Measurements from ENCODE around the gene SLITRK2.

Gene SLITRK2, protein sequence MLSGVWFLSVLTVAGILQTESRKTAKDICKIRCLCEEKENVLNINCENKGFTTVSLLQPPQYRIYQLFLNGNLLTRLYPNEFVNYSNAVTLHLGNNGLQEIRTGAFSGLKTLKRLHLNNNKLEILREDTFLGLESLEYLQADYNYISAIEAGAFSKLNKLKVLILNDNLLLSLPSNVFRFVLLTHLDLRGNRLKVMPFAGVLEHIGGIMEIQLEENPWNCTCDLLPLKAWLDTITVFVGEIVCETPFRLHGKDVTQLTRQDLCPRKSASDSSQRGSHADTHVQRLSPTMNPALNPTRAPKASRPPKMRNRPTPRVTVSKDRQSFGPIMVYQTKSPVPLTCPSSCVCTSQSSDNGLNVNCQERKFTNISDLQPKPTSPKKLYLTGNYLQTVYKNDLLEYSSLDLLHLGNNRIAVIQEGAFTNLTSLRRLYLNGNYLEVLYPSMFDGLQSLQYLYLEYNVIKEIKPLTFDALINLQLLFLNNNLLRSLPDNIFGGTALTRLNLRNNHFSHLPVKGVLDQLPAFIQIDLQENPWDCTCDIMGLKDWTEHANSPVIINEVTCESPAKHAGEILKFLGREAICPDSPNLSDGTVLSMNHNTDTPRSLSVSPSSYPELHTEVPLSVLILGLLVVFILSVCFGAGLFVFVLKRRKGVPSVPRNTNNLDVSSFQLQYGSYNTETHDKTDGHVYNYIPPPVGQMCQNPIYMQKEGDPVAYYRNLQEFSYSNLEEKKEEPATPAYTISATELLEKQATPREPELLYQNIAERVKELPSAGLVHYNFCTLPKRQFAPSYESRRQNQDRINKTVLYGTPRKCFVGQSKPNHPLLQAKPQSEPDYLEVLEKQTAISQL

DNA sequence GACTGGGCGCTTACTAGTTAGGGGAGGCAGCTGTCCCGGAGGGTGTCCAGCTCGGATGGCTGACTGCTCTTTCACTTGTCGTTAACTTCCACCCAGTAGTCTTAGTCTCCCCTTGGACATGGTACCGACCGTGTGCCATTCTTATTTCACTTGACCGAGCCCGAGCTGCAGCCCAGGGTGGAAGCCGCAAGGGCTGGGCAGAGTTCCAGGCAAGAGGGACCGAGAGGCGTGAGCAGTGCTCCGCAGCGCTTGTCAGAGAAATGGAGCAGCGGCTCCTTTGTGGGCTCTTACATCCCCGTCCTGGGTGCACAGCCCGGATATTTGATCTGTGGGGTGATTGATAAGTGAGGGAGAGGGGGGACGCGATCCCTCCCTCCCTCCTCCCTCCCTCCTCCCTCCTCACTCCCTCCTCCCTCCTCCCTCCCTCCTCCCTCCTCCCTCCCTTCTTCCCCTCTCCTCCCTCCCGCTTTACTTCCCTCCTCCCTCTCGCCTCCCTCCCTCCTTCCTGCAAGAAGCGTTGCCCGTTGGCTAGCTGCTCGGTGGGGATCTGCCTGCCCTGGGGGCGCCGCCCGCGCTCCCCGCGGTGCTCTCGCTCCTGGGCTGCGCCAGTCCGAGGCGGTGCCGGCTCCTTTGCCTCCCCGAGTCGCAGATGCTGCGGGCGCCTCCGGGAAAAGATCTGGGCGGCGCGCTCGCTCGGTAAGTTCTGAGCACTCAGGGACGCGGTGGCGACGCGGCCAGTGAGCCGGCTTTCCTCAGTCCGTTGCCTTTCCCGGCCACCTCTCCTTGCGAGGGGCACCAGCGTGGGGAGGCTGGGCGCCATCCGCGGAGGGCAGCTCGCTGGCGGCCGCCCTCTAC is at the start of gene SLITRK2:
Gene SLITRK2 (plus strand): TSS at position 499 of the 855 bp plus-strand sequence. CDS start 4,597 bp downstream, outside the sequence.
- DNase-seq (ENCODE audit: low read depth in 2 of 2): no peak

DNA sequence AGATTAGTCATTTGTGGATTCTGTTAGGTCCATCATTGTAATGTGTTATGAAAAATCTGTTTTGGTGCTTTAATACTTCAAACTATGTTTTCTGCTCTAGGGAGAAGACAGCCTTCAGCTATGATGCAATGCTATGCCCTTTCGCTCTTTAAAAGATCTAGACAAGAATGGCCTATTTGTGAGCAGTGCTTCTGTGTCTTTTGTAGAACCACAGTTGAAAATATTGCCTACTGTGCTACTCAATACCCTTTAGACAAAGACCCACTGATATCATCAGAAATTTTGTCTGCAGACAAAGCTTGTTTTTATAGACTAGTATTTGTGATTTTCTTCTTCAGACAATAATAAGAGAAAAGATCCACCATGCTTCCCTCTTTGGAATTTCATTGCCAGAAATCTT is 44.6 kb upstream of the SLITRK2 start:
- DNase-seq (ENCODE audit: low read depth in 2 of 2): no peak

DNA sequence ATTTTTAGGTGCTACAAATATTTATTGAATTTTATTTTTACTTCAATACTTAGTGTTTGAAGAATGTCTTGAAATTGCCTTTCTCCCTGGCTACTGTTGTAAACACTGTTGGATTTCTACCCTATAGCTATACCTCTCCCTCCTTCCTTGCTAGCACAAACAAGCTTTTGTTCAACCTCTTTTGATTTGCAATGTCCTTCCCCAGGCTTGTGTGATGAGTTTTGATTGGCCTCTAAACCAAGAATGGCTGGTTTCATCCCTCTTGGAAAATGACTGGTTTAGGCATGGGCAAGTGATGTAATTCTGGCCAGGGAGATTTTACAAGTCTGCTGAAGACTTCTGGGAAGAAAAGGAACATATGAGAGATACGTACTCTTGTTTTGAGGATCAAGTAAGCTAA is 25.3 kb upstream of the SLITRK2 start:
- DNase-seq (ENCODE audit: low read depth in 2 of 2): no peak

DNA sequence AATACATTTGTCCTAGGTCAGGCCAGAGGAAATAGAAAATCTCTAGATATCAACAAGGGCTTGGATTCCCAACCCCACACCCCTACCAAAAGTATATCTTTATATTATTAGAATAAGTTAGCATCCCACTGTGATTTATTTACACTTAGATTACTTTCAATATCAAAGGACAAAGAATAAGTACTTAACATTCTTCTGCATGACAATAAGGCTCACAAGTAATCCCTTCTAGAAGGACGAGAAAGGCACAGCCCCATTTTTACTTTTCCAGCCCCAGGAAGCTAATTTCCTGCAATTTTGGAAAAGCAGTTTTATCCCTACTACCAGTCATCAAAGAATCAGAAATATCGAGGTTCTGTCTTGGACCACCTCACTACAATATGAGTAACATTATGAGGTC is 14.1 kb upstream of the SLITRK2 start:
- DNase-seq (ENCODE audit: low read depth in 2 of 2): no peak

DNA sequence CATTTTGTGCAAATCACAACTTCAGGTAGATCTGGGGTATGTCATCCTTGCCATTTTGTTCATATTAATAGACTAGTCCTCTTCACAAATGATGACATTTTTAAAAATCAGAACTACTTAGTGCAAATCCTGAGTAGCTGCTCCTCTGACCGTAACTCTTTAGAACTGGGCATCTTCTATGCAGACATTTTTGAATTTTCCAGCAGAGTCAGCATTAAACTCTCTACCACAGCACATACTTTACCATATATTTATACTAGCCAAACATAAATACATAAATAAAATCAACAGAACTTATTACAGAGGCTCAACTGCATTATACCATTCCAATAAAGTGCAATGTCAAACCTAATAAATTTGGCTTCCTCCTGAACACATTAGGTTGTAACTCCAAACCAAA is 4.5 kb upstream of the SLITRK2 start:
- DNase-seq (ENCODE audit: low read depth in 2 of 2): no peak

DNA sequence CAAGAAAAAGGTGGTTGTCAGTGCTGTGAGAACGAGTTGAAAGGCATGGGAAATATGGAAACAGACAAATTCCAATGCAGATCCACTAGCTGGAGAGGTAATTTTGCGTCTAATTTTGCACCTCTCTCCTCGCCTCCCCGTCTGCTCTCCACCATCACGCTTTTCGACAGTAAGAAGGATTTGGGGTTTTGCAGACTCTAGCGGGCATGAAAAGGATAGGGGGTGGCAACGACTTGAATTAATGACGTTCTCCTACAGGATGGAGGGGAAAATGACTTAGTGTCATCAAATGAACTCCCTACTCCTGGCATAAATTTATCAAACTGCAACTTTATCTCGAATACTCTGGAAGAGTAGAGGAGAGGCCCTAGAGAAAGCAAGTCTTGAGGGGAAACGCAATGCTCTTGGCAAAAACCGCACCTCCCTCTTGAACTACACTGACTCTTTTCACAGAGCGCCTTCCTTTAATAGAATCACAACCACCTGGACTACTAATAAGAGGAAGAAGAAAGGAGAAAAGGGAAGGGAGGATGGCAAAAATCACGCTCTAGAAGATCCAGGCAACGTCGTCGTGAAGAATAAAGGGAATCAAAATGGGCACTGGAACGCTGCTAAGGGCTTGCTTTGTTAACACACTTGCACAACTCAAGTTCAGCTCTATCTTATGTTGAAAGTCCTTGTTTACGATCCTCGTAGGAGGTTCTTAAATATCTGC is 871 bp upstream of the SLITRK2 start:
- DNase-seq (ENCODE audit: low read depth in 2 of 2): no peak

DNA sequence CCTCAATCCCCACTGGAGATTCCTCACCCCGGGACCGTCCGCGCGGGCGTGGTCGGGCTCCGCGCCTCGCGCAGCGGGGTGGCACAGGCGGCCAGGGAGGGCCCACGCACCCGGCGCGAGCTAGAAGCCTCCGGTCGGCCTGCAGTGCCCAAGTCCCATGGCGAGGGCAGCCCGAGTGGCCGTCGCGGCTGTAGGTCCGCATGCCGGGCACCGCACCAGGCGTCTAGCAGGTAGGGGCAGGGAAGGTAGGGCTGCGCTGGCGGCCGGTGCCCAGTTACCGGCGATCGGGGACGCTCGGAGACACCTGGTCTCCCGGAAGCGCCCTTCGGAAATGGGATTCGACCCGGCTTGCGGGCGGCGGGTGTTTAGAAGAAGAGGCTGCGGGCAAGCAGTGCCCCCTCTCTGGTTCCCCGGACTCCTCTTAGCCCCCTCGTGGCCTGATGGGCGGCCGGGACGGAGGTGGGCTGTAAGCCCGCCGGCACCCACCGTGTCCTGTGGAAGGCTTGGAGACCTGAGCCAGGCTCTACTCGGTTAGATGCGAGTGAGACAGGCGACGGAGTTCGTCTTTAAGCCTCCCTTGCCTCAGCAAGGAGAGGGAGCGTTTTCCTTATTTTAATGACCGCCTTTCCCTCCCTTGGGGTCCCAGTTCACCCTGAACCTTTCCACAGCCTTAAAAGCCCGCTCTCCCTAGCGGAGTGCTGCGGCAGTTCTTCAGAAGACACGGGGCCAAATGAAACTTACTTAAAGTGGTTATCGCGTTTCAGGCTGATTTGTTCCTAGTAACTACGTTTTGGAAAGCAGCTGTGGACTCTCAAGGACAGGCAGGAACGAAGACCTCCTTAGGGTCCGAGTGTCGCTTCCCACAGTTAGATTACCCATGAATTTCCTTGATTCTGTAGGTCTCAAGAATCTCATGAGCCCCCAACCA is 821 bp downstream of the SLITRK2 start:
- DNase-seq (ENCODE audit: low read depth in 2 of 2): no peak

DNA sequence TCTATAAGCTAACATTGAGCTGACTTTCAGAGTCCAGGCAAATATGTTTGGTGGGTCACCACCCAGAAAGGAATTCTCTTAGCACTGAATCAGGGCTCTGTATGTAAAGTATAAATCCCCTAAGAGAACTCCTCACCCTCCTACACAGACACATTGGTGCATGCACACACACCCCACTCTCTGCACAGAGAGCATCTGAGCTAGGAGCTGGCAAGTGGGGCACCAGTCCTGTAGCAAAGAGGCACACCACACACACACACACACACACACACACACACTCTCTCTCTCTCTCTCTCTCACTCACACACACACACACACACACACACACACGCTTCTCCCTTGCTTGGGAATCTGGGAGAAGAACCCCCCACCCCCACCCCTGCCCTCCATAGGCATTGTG is 3.2 kb downstream of the SLITRK2 start:
- DNase-seq (ENCODE audit: low read depth in 2 of 2): no peak

DNA sequence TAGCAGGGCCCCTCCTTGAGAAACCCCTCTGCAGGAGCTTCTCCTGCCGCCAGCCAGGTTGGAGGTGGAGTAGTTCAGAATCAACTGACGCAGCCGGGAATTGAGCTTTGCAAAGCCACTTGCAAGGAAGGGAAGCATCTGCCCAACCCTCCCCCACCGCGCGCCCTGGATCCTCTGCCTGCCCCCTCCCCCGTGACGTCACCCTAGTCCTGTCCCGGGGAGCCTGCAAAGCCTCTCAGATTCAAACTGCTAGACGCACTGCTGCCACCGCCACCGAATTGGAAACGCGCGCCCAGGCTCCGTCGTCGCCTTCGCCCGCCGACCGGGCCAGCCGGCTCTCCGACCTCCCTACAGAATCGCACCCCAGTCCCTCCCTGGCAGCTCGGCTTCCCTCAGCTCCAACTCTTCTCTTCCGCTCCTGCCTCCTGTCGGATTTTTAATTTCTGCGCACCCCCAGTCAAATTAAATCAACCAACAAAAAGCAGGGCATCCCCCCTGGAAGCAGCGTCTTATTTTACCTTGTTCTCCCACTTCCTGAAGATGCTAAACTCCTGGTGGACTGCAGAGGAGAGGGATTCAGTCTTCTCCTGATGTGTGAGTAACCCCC is 3.8 kb downstream of the SLITRK2 start:
- no peak for DNase-seq (ENCODE audit: low read depth in 2 of 2)

DNA sequence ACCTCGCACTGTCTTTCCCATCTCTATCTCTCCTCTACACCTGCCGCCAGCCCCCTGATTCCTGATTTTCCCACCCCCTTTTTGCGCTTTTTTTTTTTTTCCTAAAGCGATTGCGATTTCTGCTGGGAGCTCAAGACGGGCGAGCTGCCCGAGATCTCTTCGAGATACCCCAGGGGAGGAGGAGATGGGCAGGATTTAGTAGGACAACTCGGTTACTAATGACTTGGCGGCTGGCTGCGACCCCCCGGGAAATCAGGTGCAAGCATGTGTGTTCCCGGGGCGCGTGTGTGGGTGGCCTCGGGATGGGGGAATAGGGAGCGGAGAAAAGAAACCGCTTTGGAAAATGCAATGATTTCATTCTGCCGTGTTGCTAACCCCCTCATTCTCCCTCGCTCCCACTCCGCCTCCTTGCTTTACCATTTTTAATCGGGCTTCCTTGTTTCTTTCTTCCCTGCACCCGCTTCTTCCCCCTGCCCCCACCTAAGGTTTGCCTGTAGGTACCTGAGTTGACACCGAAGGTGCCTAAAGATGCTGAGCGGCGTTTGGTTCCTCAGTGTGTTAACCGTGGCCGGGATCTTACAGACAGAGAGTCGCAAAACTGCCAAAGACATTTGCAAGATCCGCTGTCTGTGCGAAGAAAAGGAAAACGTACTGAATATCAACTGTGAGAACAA is 4.4 kb downstream of the SLITRK2 start:
- DNase-seq (ENCODE audit: low read depth in 2 of 2): no peak

DNA sequence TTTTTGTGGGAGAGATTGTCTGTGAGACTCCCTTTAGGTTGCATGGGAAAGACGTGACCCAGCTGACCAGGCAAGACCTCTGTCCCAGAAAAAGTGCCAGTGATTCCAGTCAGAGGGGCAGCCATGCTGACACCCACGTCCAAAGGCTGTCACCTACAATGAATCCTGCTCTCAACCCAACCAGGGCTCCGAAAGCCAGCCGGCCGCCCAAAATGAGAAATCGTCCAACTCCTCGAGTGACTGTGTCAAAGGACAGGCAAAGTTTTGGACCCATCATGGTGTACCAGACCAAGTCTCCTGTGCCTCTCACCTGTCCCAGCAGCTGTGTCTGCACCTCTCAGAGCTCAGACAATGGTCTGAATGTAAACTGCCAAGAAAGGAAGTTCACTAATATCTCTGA is 5.5 kb downstream of the SLITRK2 start:
- no peak for DNase-seq (ENCODE audit: low read depth in 2 of 2)

DNA sequence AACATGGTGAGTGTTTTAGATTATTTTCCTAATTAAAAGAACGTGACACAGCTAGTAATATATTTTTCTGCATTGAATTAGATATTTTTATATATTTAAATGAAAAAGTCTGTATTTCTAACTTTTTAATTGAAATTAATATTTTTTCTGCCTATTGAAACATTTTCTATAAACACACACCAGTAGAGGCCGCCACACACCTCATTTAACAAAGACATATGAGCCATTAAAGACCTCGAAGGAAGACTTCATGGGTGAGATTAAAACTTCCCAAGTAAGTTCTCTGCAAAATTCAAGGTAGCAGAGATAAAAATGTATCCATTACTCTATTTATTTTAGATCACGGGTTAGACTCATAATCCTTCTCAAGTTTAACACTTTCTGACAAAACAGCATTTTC is 8.3 kb downstream of the SLITRK2 start:
- DNase-seq (ENCODE audit: low read depth in 2 of 2): no peak

DNA sequence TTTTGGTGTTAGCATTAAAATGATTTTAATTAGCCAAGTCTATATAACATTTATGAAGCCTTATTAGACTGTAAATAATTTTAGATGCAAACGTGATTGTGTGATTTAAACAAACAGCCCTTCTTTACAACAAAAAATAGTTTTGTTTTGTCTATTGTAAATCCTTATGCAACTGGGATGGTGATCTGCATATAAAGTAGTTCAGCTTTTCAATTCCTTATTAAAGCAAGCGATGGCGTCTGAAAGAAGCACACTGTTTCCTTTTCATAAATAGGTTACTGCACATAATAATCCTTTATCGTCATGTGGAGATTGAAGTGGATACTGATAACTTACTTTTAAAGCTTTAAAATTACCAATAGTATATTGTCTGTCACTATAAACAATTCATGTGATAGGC is 8.8 kb downstream of the SLITRK2 start:
- DNase-seq (ENCODE audit: low read depth in 2 of 2): no peak

DNA sequence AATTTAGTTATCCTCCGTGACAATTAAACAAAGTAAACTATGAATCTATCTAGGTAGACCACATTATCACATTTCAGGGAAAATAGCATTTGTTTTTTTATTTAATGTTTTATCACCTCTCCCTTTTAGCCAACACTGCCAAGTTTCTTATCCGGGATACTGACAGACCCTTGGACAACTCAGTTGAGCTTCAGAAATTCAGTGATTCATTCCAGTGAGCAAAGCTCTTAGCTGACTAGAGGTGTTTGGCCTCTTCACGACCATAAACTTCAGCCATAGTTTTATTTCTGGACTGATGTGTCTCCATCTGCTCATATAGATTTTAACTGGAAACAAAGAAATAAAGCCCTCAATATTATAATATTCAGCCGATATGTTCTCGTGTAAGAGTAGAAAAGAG is 15.2 kb downstream of the SLITRK2 start:
- no peak for DNase-seq (ENCODE audit: low read depth in 2 of 2)

DNA sequence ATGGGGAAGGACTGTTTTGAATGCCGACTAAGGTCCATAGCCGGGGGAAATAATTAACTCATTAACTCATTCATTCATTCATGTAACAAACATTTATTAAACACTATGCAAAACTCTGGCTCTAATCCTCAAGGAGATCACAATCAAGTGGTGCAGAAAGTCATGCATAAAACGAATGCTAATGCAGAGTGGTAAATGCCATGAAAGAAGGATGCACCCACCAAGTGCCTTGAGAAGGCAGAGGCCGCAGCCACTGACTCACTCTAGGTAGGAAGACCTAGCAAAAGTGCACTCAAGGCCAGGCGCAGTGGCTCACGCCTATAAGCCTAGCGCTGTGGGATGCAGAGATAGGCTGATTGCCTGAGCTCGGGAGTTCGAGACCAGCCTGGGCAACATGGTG is 22.9 kb downstream of the SLITRK2 start:
- no peak for DNase-seq (ENCODE audit: low read depth in 2 of 2)

DNA sequence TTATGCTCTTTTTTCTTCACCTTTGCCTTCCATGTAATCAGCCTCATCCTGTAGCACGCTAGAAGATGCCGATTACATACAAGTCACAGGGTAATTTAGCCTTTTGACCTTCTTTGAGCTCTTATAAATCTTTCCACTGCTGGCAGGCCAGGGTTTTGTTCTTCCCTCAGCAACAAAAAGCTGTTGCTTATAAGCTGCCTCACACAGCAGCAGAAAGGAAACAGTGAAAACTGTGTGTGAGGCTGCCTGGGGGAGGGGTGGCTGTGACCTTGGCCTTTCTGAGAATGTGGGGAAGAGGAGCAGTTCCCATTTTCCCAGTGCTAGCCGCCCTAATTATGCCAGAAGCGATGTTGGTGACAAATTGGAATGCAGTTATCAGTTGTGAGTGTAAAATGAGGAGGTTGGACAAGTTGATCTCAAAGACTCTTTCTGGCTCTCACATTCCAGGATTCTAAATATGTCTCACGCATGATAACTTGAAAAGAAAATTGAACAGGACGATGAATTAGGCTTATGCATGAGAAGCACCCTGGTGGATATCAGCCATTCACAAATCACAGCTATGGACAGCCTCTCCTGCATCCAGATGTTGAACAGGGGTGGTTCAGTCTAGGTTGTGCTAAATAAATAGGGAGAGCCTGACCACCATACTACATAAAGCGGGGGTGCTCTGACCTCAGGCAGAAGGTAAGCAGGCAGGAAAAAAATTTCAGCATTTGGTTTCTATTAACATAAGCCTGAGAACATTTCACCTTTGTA is 25.7 kb downstream of the SLITRK2 start:
- no peak for DNase-seq (ENCODE audit: low read depth in 2 of 2)

DNA sequence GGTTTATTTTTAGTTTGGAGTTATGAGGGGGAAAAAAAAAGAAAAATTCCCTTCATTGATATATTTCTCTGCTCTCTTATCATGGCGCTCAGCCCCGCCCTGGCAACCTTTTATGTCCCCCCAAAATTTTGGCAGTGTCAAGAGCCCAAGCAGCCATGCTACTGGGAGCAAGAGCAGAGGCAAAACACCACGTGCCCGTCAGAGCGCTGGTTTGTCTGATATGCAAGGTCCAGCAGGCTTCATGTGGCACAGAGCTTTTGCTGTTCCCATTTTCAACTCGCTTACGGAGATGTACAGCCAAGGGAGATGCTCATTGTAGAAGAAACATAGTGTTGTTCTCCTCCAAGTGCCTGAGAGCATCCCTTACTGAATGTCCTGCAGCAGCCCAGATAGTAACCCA is 27.3 kb downstream of the SLITRK2 start:
- no peak for DNase-seq (ENCODE audit: low read depth in 2 of 2)

DNA sequence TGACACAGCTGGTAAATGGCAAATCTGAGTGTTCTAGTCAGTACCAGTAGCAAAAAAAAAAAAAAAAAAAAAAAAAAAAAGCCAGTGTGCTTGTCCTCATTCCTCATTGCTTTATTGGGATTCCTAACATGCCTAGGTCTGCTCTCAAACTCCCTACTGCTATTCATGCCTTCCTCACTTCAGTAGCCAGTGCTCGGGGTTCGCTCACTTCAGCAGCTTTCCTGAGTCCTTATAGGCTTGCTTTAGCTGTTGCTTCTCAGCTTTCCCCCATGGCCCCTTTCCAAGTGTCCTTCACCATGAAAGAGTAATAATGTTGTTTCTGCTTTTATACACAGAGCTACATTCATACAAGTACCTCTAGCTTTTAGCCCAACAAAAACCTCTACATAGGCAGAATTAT is 30.8 kb downstream of the SLITRK2 start:
- DNase-seq (ENCODE audit: low read depth in 2 of 2): no peak

DNA sequence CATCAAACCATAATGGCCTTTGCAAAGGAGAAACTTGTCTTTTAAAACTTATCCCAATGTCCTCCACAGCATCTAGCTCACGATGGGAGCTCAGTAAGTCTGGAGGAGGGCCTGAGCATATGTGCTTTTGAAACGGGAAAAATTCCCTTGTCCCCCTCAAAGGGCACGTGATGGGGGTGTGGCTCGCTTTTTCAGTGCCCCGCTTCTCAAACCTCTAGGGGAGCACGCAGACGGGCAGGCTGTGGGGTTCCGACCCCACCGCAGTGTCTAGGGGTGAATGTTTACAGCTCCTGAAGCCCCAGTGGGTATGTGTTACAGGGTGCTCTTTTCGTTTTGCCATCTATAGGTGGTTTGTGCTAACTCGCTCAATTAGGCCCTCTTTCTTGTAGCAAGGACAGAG is 31.2 kb downstream of the SLITRK2 start:
- DNase-seq (ENCODE audit: low read depth in 2 of 2): no peak

All from activated CD8-positive, alpha-beta memory T cell treated with anti-CD3 and anti-CD28 coated beads for 4 hours (primary cell).